Activated naive CD4-positive, alpha-beta T cell treated with anti-CD3 and anti-CD28 coated beads, Interleukin-2, amount 50 U/mL, for 24 hours (primary cell): ENCODE data around the gene GLIS1.

ENCODE experiments used
- H3K27ac Mint-ChIP-seq: one replicate; pipeline ENCODE4 v1.8.0; 2021; ENCODE audit warnings: mild to moderate bottlenecking, mixed read lengths
- H3K27me3 Mint-ChIP-seq: one replicate; pipeline ENCODE4 v1.8.0; 2021; ENCODE audit warnings: mixed read lengths
- H3K36me3 Mint-ChIP-seq: one replicate; pipeline ENCODE4 v1.8.0; 2021; ENCODE audit warnings: mixed read lengths
- H3K4me1 Mint-ChIP-seq: one replicate; pipeline ENCODE4 v1.8.0; 2021; ENCODE audit warnings: mixed read lengths
- H3K4me3 Mint-ChIP-seq: one replicate; pipeline ENCODE4 v1.8.0; 2021; ENCODE audit warnings: mild to moderate bottlenecking, mixed read lengths
- H3K9me3 Mint-ChIP-seq: one replicate; pipeline ENCODE4 v1.8.0; 2021; ENCODE audit warnings: mixed read lengths

GLIS1 gene

GRCh38 chr1:53532912-53533311 is 206.1 kb downstream of the GLIS1 start:
- Mint-ChIP-seq H3K4me3 (no peak overlapping the region), H3K27ac (no peak overlapping the region), H3K27me3 (no peaks in the 10 kb centered on the region), H3K4me1 (no peaks in the 10 kb centered on the region), H3K36me3 (no peaks in the 10 kb centered on the region), H3K9me3 (no peaks in the 10 kb centered on the region)

- Mint-ChIP-seq H3K27ac (no peak overlapping the region), H3K4me1 (no peaks in the 10 kb centered on the region), H3K9me3 (no peaks in the 10 kb centered on the region), H3K36me3 (no peaks in the 10 kb centered on the region), H3K4me3 (no peak overlapping the region), H3K27me3 (no peaks in the 10 kb centered on the region)
Measured at GRCh38 chr1:53532377-53532776, 206.6 kb downstream of the GLIS1 start.

GRCh38 chr1:53530550-53530949 is 208.4 kb downstream of the GLIS1 start:
- H3K9me3 Mint-ChIP-seq: no peaks in the 10 kb centered on the region
- H3K27ac Mint-ChIP-seq: no peak overlapping the region
- H3K4me3 Mint-ChIP-seq: no peak overlapping the region
- H3K4me1 Mint-ChIP-seq: no peaks in the 10 kb centered on the region
- H3K36me3 Mint-ChIP-seq: no peaks in the 10 kb centered on the region
- no peaks in the 10 kb centered on the region for H3K27me3 Mint-ChIP-seq

- H3K27me3 Mint-ChIP-seq: no peaks in the 10 kb centered on the region
- no peak overlapping the region for H3K4me3 Mint-ChIP-seq
- no peaks in the 10 kb centered on the region for H3K4me1 Mint-ChIP-seq
- H3K27ac Mint-ChIP-seq: no peak overlapping the region
- no peaks in the 10 kb centered on the region for H3K36me3 Mint-ChIP-seq
- no peaks in the 10 kb centered on the region for H3K9me3 Mint-ChIP-seq
Measured at GRCh38 chr1:53529555-53529954, 209.4 kb downstream of the GLIS1 start.

- Mint-ChIP-seq H3K36me3 (no peaks in the 10 kb centered on the region), H3K4me1 (no peaks in the 10 kb centered on the region), H3K27ac (no peak overlapping the region), H3K27me3 (no peaks in the 10 kb centered on the region), H3K4me3 (no peak overlapping the region), H3K9me3 (no peaks in the 10 kb centered on the region)
Measured at GRCh38 chr1:53527368-53527767, 211.6 kb downstream of the GLIS1 start.

GRCh38 chr1:53526451-53527101 is 212.4 kb downstream of the GLIS1 start:
- H3K4me1 Mint-ChIP-seq: no peaks in the 10 kb centered on the region
- no peaks in the 10 kb centered on the region for H3K36me3 Mint-ChIP-seq
- H3K4me3 Mint-ChIP-seq: no peak overlapping the region
- no peaks in the 10 kb centered on the region for H3K27me3 Mint-ChIP-seq
- H3K27ac Mint-ChIP-seq: no peak overlapping the region
- H3K9me3 Mint-ChIP-seq: no peaks in the 10 kb centered on the region

GRCh38 chr1:53525595-53525994 is 213.4 kb downstream of the GLIS1 start:
- Mint-ChIP-seq H3K4me3 (no peak overlapping the region), H3K4me1 (no peaks in the 10 kb centered on the region), H3K27me3 (no peaks in the 10 kb centered on the region), H3K9me3 (no peaks in the 10 kb centered on the region), H3K27ac (no peak overlapping the region), H3K36me3 (no peaks in the 10 kb centered on the region)

- Mint-ChIP-seq H3K9me3 (no peaks in the 10 kb centered on the region), H3K36me3 (no peaks in the 10 kb centered on the region), H3K4me3 (no peak overlapping the region), H3K27me3 (no peaks in the 10 kb centered on the region), H3K4me1 (no peaks in the 10 kb centered on the region), H3K27ac (no peak overlapping the region)
Measured at GRCh38 chr1:53524428-53525375, 214.3 kb downstream of the GLIS1 start.

GRCh38 chr1:53521924-53522552 is 216.9 kb downstream of the GLIS1 start:
- Mint-ChIP-seq H3K9me3 (no peaks in the 10 kb centered on the region), H3K4me3 (no peak overlapping the region), H3K27me3 (no peaks in the 10 kb centered on the region), H3K27ac (no peak overlapping the region), H3K36me3 (no peaks in the 10 kb centered on the region), H3K4me1 (no peaks in the 10 kb centered on the region)

- Mint-ChIP-seq H3K4me1 (no peaks in the 10 kb centered on the region), H3K4me3 (no peak overlapping the region), H3K27ac (no peak overlapping the region), H3K36me3 (no peaks in the 10 kb centered on the region), H3K9me3 (no peaks in the 10 kb centered on the region), H3K27me3 (no peaks in the 10 kb centered on the region)
Measured at GRCh38 chr1:53520481-53520880, 218.5 kb downstream of the GLIS1 start.

- Mint-ChIP-seq H3K36me3 (no peaks in the 10 kb centered on the region), H3K9me3 (no peaks in the 10 kb centered on the region), H3K27ac (no peak overlapping the region), H3K4me1 (no peaks in the 10 kb centered on the region), H3K27me3 (no peaks in the 10 kb centered on the region), H3K4me3 (no peak overlapping the region)
Measured at GRCh38 chr1:53519421-53519820, 219.5 kb downstream of the GLIS1 start.

- H3K4me1 Mint-ChIP-seq: no peaks in the 10 kb centered on the region
- H3K27me3 Mint-ChIP-seq: no peaks in the 10 kb centered on the region
- H3K27ac Mint-ChIP-seq: no peak overlapping the region
- H3K9me3 Mint-ChIP-seq: no peaks in the 10 kb centered on the region
- no peak overlapping the region for H3K4me3 Mint-ChIP-seq
- no peaks in the 10 kb centered on the region for H3K36me3 Mint-ChIP-seq
Measured at GRCh38 chr1:53518775-53519174, 220.2 kb downstream of the GLIS1 start.

- no peak overlapping the region for H3K27ac Mint-ChIP-seq
- no peaks in the 10 kb centered on the region for H3K4me1 Mint-ChIP-seq
- H3K36me3 Mint-ChIP-seq: no peaks in the 10 kb centered on the region
- no peaks in the 10 kb centered on the region for H3K9me3 Mint-ChIP-seq
- no peaks in the 10 kb centered on the region for H3K27me3 Mint-ChIP-seq
- no peak overlapping the region for H3K4me3 Mint-ChIP-seq
Measured at GRCh38 chr1:53517821-53518352, 221.1 kb downstream of the GLIS1 start.

GRCh38 chr1:53517109-53517508 is 221.9 kb downstream of the GLIS1 start:
- Mint-ChIP-seq H3K4me3 (no peak overlapping the region), H3K36me3 (no peaks in the 10 kb centered on the region), H3K4me1 (no peaks in the 10 kb centered on the region), H3K27me3 (no peaks in the 10 kb centered on the region), H3K9me3 (no peaks in the 10 kb centered on the region), H3K27ac (no peak overlapping the region)

GRCh38 chr1:53516181-53516580 is 222.8 kb downstream of the GLIS1 start:
- Mint-ChIP-seq H3K36me3 (no peaks in the 10 kb centered on the region), H3K9me3 (no peaks in the 10 kb centered on the region), H3K27me3 (no peaks in the 10 kb centered on the region), H3K4me1 (no peaks in the 10 kb centered on the region), H3K4me3 (no peak overlapping the region), H3K27ac (no peak overlapping the region)

- Mint-ChIP-seq H3K4me1 (no peaks in the 10 kb centered on the region), H3K27me3 (no peaks in the 10 kb centered on the region), H3K27ac (no peak overlapping the region), H3K9me3 (no peaks in the 10 kb centered on the region), H3K4me3 (no peak overlapping the region), H3K36me3 (no peaks in the 10 kb centered on the region)
Measured at GRCh38 chr1:53514436-53514835, 224.5 kb downstream of the GLIS1 start.
